HG03575 (cell line): ENCODE measurements around the gene COIL.

ENCODE experiments used
- ATAC-seq: cut with Tn5 transposase; IDR thresholded peaks from one replicate; pipeline ENCODE4 v1.9.1; 2021; ENCODE audit not compliant: unreplicated experiment, insufficient number of reproducible peaks, low FRiP score; ENCODE audit errors: extremely low read depth

COIL gene

DNA sequence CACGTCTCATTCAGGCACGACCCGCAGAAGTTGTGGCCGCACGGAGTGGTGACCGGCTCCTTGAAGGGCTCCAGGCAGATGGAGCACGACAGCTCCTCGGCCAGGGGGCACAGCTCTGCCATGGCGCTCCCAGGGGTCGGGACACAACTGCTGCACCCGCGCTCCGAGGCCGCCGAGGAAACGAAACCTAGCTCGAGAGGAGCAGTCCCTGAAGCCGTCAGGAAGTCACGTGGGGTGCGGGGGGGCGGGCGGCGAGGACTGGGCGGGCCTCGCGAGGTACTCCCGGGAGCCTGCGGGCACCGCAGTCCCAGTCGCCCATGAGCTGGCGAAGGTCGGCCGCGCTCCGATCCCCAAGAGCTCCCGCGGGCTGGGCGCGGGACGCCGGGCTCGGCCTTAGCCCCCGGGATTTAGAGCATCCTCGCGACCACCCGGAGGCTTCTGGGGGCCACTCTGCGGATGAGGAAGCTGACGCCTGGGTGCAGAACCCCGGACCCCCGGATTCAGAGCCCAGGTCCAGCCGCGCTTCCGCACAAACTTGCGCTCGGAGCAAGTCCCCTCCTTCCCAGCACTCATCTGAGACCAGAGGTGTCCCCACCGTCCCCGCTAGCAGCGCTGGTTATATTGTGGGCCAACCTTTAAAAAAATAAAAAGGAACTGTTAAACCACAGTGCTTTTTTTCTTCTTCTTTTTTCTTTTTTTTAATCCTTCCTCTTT is 46.8 kb downstream of the COIL start, which contains the start of gene TRIM25:
Gene TRIM25, minus strand, starts transcription at position 183 of the 714 bp plus-strand sequence. Its CDS starts 61 bp downstream, at position 122.
- no peak for ATAC-seq

DNA sequence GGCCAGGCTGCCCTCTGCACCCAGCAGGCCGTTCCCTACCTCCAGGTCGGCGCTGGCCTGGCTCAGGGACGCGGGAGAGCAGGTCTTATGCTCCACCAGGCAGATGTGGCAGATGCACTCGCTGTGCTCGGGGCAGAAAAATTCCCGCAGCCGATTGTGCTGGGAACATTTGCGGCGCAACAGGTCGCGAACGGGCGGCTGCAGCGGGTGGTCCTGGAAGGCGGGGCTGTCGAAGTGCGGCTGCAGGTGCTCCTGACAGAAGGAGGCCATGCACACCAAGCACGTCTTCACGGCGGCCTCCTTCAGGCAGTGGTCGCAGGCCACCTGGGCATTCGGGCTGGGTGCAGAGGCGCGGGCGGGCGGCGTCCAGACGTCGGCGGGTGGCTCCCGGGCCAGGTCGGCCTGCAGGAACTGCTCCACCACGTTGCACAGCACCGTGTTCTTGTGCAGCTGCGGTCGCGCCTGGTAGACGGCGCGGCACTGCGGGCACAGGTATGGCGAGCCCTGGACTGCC is 47.4 kb downstream of the COIL start:
- ATAC-seq, result no peak

DNA sequence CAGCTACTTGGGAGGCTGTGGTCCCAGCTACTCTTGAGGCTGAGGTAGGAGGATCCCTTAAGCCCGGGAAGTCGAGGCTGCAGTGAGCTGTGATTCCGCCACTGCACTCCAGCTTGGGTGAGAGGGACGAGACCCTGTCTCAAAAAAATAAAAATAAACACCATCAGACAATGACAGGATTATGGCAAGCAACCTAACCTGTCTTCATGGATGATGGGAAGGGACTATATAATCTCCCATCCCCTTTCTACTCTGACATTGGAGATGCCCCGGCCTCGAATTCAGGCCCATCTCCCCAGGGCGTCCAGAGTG is 47.9 kb downstream of the COIL start:
- ATAC-seq, result no peak

DNA sequence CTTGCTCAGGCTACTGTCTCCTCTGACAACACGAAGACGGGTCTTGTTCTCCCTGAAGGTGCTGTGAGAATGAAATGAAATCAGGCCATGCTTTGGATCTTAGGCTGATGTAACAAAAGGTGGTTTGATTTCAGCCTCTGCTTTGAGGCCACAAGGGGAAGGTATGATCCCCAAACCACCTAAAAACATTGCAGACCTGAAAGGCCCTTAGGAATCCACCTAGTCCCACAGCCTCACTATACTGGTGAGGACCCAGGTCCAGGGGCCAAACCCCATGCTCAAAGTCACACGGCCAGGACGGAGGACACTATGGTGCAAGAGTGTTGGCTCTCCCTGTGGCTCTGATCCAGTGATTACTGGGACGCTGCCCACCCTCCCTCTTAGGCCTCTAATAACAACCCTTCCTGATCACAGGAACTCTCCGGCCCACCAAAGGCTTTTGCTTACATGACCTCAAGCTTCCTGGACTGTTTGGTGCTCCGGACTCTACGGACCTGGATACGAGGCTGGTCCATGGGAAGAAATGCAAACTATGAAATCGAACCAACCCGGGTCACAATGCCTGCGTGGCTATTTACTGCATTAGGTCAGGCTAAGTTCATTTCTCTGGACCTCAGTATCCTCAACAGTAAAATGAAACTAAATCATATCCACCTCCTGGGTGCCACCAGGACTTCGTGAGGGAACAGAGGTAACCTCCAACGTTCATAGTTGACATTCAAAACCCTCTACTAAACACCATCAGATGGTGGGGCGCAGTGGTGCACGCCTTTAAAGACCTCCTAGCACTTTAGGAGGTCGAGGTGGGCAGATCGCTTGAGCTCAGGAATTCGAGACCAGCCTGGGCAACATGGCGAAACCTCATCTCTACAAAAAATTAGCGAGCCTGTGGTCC is 48.5 kb downstream of the COIL start:
- no peak for ATAC-seq

DNA sequence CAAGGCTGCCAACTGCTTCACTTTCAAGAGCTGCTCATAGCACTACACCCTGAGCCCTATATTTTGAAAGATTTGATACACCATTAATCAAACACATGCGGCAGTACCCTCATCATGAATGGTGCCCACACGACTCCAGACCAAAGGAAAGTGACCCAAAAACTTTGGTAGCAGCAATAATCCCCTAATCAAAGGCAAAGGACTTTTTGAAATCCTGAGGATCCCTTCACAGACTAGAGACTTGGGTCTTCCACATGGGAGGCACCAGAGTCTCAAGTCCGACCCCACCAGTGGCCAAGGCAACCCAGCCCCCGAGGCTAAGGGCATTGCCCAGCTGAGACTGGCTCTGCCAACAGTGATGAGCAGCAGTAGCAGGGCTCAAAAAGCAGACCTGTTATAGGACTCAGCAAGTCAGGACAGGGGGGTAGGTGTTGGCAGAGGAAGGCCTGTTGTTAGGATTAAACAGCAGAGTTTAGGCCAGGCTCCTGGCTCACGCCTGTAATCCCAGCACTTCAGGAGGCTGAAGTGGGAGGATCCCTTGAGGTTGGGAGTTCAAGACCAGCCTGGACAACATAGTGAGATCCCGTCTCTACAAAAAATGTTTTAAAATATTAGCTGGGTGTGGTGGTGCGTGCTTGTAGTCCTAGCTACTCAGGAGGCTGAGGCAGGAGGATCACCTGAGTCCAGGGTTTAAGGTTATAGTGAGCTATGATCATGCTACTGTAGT is 50.2 kb downstream of the COIL start:
- no peak for ATAC-seq

DNA sequence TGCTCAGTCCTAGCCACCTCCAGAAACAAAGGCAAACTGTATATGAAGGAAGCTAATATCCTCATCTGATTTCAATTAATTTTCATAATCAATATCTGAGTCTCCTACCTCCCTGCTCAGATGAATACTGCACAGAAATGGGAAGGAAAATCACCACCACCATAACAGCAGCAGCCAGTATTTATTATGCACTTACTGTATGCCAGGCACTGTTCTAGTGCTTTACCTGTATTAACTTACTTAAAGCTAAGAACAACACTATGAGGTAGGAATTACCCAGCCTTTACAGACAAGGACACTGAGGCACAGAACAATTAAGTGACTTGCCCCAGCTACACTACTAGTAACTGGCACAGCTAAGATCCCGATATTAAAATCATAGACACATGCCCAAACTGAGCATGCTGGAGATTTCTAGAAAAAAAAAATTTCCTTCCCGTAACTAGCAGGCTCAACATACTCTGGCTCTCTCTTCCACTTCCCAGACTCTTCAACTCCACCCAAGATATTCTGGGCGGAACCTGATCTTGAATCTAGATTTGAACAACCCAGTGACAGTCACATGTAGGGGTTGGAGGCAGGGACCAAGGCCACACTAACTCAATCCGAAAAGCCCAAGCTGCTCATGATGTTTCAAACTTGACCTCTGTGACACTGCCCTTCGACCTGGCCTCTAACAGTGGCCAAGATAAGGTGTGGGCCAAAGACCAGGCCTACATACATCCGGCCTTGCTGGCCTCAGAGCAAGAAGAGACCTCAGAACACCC is 50.9 kb downstream of the COIL start:
- no peak for ATAC-seq

DNA sequence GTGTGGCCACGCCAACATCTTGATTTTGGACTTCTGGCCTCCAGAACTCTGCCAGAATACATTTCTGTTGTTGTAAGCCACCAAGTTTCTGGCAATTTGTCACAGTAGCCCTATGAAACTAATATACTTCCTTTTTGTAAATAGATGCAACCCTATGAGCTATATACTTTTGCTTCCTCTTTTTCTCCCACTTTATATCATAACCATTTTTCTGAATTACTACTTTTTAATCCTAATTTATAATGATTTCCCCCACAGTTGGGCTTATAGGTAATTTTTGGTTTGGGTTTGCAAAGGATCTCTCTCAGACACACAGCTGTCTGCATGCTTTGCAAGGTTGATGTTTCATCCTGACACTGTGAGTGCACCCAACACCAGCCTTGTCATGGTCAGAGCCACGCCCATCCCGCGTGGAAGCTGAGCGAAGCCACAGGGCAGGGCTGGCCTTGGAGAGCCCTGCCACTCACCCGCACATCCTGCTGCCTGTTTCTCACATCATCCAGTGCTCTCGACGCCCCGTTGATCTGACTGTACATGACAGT is 52.8 kb downstream of the COIL start:
- no peak for ATAC-seq

DNA sequence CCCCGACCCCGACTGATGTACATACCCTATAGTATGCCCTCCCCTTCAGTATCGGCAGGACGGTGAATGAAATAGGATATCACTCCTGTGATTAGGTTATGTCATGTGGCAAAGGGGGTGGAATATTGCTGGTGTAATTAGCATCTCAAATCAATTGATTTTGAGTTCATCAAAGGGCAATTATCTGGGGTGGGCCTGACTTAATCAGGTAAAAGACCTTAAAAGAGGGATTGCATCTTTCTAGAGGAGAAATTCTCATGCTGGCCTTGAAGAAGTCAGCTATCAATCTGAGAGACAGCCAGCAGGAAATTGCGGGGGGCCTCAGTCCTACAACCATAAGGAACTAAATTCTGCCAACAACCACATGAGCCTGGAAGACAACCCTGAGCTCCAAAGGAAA is 57.3 kb downstream of the COIL start:
- ATAC-seq, result no peak

DNA sequence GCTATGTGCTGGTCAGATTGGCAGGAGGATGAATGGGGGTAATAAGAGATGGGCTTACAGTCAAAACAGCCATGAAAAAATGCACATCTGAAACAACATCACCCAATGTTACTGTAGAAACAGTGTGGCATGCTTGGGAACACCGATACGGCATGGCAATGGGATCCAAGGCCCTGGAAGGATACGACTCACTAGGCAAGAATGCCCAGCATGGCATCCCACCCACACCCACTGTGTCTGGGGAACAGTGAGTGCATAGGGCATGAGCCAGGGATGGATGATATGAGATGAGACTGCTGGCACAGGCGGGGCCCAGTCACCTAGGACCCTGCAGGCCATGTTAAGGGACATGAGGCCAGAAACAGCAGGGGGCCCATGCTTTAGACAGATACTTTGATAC is 58.5 kb downstream of the COIL start:
- ATAC-seq, result no peak

DNA sequence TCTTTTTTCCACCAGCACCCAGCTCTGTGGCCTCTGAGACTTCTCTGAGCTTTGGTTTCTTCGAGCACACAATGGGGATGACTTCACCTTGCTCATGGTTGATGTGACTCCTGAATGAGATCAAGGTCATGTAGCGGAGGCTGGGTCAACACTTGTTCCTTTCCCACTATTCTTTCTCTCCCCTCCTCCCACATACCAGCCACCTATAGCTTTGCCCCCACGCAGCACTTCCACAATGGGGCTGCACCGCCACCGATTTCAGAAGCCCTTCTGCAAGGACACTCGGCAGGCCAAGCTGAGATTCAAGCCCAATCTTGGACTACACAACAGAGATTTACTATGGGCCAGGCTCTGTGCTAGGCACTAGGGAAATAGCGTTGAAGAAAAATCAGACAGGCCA is 61.4 kb downstream of the COIL start:
- ATAC-seq, result no peak

DNA sequence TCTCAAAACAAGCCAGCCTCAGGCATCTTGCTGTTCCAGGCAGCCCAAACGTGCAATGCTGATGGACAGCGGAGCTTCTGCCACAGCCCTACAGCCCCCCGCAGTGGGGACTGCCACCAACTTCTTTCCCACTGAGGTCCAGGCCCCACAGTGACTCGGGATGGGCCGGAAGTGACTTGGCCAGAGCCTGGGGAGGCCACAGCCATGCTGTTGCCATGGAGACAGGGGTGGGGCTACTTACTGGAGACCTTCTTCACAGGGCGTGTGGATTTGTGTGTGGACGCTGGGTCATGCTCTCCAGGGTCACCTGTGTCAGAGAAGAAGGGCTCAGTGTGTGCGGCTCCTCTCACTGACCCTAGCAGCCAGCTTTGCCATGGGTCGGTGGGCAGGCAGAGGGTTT is 62.0 kb downstream of the COIL start:
- no peak for ATAC-seq

DNA sequence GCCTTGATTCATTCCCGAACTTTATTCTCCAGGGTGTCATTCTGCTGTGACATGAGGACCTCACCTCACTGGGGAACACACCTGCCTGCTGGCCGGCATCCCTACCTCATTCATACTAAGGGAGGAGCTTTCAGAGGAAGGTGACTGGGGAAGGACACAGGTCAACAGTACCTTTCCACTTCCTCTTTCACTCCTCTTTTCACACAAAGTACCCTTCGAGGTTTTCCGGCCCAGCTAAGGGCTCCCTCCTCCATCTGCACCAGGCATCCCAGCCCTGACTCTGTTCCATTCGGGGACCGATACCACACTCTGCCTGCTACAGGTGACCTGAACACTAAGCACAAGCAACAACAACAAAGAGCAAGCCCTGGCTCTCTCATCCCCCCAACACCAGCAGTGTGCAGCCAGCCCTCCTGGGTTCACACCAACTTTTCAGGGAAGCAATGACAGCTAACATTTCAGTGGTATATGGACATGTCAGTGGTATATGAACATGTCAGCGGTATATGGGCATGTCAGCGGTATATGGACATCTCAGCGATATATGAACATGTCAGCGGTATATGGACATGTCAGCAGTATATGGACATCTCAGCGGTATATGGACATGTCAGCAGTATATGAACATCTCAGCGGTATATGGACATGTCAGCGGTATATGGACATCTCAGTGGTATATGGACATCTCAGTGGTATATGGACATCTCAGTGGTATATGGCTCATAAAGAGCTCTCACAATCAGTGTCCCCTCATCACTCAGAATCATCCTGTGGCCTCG is 63.0 kb downstream of the COIL start:
- no peak for ATAC-seq

DNA sequence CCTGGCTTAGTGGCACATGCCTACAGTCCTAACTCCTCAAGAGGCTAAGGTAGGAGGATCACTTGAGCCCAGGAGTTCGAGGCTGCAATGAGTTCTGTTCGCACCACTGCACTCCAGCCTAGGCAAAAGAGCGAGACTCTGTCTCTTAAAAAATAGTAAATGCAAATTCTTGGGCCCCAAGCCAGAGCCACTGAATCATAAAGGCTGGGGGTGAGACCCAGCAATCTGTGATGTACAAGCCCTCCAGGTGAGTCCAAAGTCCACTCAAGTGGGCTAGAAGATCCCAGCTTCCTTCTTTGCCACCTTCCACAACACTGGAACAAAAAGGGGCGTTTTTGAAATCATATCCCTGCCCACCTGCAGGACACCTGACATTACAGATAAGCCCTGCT is 63.9 kb downstream of the COIL start:
- ATAC-seq, result no peak

DNA sequence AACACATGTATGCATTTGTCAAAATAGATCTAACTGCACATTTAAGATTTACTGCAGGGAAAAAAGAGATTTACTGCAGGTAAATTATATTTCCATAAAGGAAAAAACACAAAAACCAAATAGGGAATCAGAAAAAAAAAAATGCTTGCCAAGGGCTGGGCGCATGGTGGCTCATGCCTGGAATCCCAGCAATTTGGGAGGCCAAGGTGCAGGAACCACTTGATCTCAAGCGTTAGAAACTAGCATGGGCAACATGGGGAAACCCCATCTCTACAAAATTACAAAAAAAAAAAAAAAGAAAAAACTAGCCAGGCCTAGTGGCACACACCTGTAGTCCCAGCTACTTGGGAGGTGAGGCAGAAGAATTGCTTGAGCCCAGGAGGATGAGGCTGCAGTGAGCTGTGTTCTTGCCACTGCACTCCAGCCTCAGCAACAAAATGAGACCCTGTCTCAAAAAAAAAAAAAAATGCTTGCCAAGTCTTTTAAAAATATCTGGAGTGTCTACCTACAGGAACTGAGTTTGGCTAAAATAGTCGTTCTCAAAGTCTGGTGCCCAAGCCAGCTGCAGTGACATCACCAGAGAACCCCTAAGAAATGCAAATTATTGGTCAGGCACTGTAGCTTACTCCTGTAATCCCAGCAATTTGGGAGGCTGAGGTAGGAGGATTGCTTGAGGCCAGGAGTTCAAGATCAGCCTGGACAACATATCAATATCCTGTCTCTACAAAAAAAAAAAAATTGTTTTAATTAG is 64.5 kb downstream of the COIL start:
- ATAC-seq, result no peak

DNA sequence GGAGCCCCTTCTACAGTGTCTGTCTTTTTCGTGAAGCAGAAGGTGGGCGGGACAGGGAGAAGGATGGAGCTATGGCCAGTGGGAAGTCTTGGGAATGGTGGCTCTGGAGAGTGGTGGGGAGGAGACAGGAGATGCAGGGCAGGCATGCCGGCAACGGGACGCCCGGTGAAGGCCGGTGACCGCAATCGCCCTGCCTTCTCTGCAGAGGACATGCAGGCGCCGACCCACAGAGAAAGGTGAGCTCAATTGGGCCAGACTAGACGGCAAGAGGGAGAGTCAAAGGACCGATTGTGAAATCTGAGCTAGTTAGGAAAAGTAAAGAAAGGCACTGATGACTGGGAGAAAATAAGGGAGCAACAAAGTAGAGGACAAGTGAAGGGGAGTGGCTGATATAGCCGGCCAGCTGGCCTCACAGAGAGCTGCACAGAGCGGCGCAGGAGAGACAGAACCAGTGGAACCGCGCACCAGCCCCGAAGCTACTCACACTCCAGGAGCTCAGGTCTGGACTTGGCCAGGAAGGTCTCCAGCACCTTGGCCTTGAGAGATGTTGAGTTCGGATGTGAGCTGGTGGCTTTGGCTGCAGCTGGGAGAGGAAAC is 65.9 kb downstream of the COIL start:
- no peak for ATAC-seq

DNA sequence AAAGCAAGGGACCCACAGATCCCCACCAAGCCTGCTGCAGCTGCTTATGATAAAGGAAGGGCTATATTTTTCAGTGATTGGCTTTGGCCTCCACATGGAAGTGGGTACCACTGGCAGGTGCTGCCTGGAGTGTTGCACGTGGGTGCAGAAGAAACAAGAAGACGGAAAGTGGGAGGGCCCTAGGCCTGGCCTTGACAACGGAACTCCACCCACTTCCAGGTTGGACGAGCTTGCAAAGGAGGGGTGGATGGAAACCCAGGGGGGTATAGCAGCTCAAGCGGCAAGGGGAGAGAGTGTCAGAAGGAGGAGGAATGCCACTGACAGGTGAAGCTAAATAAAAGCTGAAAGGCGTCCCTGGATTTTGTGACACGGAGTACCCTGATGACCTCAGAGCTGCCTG is 67.3 kb downstream of the COIL start:
- ATAC-seq, result no peak

DNA sequence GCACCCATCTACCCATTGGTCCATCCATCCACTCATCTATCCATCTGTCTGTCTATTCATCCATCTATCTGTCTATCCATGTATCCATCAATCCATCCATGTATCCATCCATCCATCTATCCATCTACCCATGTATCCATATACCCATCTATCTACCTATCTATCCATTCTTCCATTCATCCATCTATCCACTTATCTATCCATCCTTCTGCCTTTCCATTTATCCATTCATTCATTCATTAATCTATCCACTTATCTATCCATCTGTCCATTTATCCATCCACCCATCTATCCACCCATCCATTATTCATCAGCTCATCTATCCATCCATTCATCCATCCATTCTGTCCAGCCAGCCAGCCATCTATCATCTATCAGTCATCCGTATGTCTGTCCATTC is 68.5 kb downstream of the COIL start:
- ATAC-seq, result no peak
